ENCODE measurements around the gene OPHN1.

OPHN1 gene

GRCh38 chrX:68433155-68433980, at the start of gene OPHN1:
TSS of gene OPHN1 (minus strand) at chrX:68433495. CDS start at chrX:68433020, 475 bp downstream.
- TF ChIP-seq, protein P1, sequence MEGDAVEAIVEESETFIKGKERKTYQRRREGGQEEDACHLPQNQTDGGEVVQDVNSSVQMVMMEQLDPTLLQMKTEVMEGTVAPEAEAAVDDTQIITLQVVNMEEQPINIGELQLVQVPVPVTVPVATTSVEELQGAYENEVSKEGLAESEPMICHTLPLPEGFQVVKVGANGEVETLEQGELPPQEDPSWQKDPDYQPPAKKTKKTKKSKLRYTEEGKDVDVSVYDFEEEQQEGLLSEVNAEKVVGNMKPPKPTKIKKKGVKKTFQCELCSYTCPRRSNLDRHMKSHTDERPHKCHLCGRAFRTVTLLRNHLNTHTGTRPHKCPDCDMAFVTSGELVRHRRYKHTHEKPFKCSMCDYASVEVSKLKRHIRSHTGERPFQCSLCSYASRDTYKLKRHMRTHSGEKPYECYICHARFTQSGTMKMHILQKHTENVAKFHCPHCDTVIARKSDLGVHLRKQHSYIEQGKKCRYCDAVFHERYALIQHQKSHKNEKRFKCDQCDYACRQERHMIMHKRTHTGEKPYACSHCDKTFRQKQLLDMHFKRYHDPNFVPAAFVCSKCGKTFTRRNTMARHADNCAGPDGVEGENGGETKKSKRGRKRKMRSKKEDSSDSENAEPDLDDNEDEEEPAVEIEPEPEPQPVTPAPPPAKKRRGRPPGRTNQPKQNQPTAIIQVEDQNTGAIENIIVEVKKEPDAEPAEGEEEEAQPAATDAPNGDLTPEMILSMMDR (IDR thresholded peaks at IDR 0.05; ENCODE audit: extremely low read depth, missing control alignments): no peak
- DNase-seq (ENCODE audit: low spot score): no peak

GRCh38 chrX:68480969-68481368, 47.7 kb upstream of the OPHN1 start:
- no peak for DNase-seq (ENCODE audit: low spot score)
- TF ChIP-seq, protein P1 (IDR thresholded peaks at IDR 0.05; ENCODE audit: extremely low read depth, missing control alignments): no peak

DNA sequence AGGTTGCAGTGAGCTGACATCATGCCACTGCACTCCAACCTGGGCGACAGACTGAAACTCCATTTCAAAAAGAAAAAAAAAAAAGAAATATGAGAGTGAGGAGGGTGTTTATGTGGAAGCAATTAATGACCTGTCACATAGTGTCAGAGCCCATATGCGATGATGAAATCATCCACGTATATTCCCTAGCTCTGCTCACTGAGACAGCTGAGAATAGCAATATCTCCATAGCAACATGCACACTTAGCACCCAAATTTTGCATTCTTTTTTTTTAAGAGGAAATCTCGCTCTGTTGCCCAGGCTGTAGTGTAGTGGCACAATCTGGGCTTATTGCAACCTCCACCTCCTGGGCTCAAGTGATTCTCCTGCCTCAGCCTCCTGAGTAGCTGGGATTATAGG, 31.5 kb upstream of the OPHN1 start:
- no peak for DNase-seq (ENCODE audit: low spot score)
- TF ChIP-seq, protein P1 (IDR thresholded peaks at IDR 0.05; ENCODE audit: extremely low read depth, missing control alignments): no peak

- TF ChIP-seq, protein P1 (IDR thresholded peaks at IDR 0.05; ENCODE audit: extremely low read depth, missing control alignments): no peak
- no peak for DNase-seq (ENCODE audit: low spot score)
Observed at GRCh38 chrX:68463880-68464279, 30.6 kb upstream of the OPHN1 start.

GRCh38 chrX:68462653-68463052, 29.4 kb upstream of the OPHN1 start:
- TF ChIP-seq, protein P1 (IDR thresholded peaks at IDR 0.05; ENCODE audit: extremely low read depth, missing control alignments): peak; percentile 34
- DNase-seq (ENCODE audit: low spot score): no peak

- no peak for DNase-seq (ENCODE audit: low spot score)
- TF ChIP-seq, protein P1 (IDR thresholded peaks at IDR 0.05; ENCODE audit: extremely low read depth, missing control alignments): no peak
Observed at GRCh38 chrX:68462197-68462596, 28.9 kb upstream of the OPHN1 start.

- DNase-seq (ENCODE audit: low spot score): no peak
- TF ChIP-seq, protein P1 (IDR thresholded peaks at IDR 0.05; ENCODE audit: extremely low read depth, missing control alignments): no peak
Observed at GRCh38 chrX:68461576-68461975, 28.3 kb upstream of the OPHN1 start.

Data from GM20000 (cell line).